ENCODE results near the gene AUTS2. TPM values are rescaled to one million over a fixed set of nuclear protein-coding genes. Genes with fewer than 3 reads are reported as not detected.

The AUTS2 gene
- total and polyA plus RNA-seq, 10 of the 15 experiments (the other 5 are each of a cell fraction or from before 2014, with no cell fraction given) = 6.4 to 55.6 (median 21.6) TPM

DNA sequence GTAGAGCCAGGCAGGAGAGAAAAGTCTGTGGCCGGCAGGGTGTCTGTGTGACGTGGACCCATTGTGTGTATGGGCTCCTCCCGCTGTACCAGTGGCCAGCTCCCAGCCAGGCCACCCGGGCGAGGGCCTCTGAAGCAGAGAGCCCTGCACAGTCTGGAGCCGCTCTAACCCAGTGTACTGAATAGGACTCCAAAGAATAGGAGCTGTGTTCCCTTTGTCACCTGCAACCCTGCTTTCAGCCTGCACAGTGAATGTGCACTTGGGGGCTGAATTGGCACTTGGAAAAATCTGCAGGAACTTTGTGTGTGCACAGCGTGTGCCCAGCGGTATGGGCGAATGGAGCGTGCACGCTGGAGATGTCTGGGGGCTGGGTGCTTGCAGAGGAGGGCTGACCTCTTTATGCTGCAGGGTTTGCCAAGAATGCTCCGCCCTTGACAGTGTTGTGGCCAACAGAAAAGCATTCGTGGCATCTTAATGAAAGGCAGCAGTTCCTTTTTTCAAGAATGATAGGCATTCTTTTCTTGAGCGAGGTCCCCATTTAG, 216.2 kb downstream of the AUTS2 start:
- no peak for DNase-seq (ENCODE audit: low read depth, low spot score)
- Histone ChIP-seq H3K4me2 (ENCODE audit: control insufficient read depth, insufficient read depth) (no peak overlapping the region), H3K4me1 (ENCODE audit: control insufficient read depth, insufficient read depth, low read length) (no peaks in the 10 kb centered on the region), H3K4me3 (no peak overlapping the region), H3K36me3 (ENCODE audit: control insufficient read depth in 2 of 2, insufficient read depth in 2 of 2, low read length in 1 of 2) (no peaks in the 10 kb centered on the region), H3K27ac (ENCODE audit: control insufficient read depth, insufficient read depth) (no peak overlapping the region), H2AFZ (ENCODE audit: control insufficient read depth, low read depth, low read length) (no peak overlapping the region), H3K9ac (ENCODE audit: control insufficient read depth, insufficient read depth, low read length) (no peak overlapping the region), H4K20me1 (ENCODE audit: control insufficient read depth, insufficient read depth) (no peaks in the 10 kb centered on the region), H3K9me3 (replicated peaks; ENCODE audit: control insufficient read depth, insufficient read depth, low read length) (no peaks in the 10 kb centered on the region), H3K27me3 (replicated peaks in 1 of 2; ENCODE audit: control insufficient read depth in 2 of 2, insufficient read depth in 2 of 2, low read length in 1 of 2) (no peaks in the 10 kb centered on the region), H3K79me2 (ENCODE audit: control insufficient read depth, insufficient read depth, low read length) (no peaks in the 10 kb centered on the region; the same call in 1 of the 2 replicates)
- FAIRE-seq = no peak
- TF ChIP-seq SUPT20H (IDR thresholded peaks at IDR 0.05; ENCODE audit: borderline replicate concordance, control insufficient read depth, low read depth, low read length) = no peak
- no peak for TF ChIP-seq EZH2 (IDR thresholded peaks at IDR 0.05; ENCODE audit: borderline replicate concordance, control insufficient read depth, low read depth, low read length)
- TF ChIP-seq NFIC (IDR thresholded peaks at IDR 0.05; ENCODE audit: low read depth, low read length) = no peak
- TF ChIP-seq EP300 (IDR thresholded peaks at IDR 0.05; ENCODE audit: borderline replicate concordance in 1 of 2, control insufficient read depth in 1 of 2, low read depth in 2 of 2, low read length in 2 of 2) = no peak
- no peak for TF ChIP-seq STAT1 (conservative IDR thresholded peaks at IDR 0.05)
- no peak for TF ChIP-seq ZSCAN29 (IDR thresholded peaks at IDR 0.05)
- TF ChIP-seq MYB (IDR thresholded peaks at IDR 0.05; ENCODE audit: borderline replicate concordance, low read depth, low read length) = no peak
- no peak for TF ChIP-seq SREBF1 (IDR thresholded peaks at IDR 0.05; ENCODE audit: low read length)
- TF ChIP-seq MTA3 (IDR thresholded peaks at IDR 0.05; ENCODE audit: borderline replicate concordance, low read length) = no peak
- no peak for TF ChIP-seq CBFB (IDR thresholded peaks at IDR 0.05; ENCODE audit: low read depth)
- TF ChIP-seq, protein P1, sequence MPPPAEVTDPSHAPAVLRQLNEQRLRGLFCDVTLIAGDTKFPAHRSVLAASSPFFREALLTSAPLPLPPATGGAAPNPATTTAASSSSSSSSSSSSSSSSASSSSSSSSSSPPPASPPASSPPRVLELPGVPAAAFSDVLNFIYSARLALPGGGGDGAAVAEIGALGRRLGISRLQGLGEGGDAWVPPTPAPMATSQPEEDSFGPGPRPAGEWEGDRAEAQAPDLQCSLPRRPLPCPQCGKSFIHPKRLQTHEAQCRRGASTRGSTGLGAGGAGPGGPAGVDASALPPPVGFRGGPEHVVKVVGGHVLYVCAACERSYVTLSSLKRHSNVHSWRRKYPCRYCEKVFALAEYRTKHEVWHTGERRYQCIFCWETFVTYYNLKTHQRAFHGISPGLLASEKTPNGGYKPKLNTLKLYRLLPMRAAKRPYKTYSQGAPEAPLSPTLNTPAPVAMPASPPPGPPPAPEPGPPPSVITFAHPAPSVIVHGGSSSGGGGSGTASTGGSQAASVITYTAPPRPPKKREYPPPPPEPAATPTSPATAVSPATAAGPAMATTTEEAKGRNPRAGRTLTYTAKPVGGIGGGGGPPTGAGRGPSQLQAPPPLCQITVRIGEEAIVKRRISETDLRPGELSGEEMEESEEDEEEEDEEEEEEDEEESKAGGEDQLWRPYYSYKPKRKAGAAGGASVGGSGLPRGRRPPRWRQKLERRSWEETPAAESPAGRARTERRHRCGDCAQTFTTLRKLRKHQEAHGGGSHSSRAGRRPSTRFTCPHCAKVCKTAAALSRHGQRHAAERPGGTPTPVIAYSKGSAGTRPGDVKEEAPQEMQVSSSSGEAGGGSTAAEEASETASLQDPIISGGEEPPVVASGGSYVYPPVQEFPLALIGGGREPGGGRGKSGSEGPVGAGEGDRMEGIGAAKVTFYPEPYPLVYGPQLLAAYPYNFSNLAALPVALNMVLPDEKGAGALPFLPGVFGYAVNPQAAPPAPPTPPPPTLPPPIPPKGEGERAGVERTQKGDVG (CRISPR knock-in tag; IDR thresholded peaks at IDR 0.05) = no peak
- TF ChIP-seq, protein P2, sequence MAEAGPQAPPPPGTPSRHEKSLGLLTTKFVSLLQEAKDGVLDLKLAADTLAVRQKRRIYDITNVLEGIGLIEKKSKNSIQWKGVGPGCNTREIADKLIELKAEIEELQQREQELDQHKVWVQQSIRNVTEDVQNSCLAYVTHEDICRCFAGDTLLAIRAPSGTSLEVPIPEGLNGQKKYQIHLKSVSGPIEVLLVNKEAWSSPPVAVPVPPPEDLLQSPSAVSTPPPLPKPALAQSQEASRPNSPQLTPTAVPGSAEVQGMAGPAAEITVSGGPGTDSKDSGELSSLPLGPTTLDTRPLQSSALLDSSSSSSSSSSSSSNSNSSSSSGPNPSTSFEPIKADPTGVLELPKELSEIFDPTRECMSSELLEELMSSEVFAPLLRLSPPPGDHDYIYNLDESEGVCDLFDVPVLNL (IDR thresholded peaks at IDR 0.05; ENCODE audit: low read depth, low read length) = no peak
- TF ChIP-seq SUZ12 (IDR thresholded peaks at IDR 0.05; ENCODE audit: unreplicated experiment) = no peak
- ChIA-PET POLR2A (no interaction called here), CTCF (interaction anchor here (2.1 kb wide), 1 partner anchor 9 kb away, joined by 9 read pairs; no protein-coding TSS in a partner anchor), SMC1A (ENCODE audit: uncharacterized antibody, unreplicated experiment) (interaction anchor here (0.5 to 2.2 kb wide), 7 partner anchors 10 to 902 kb away, joined by 3 to 7 read pairs (median 3); no protein-coding TSS in a partner anchor), RAD21 (ENCODE audit: unreplicated experiment) (interaction anchor here (0.6 to 0.7 kb wide), 2 partner anchors 10 to 25 kb away, joined by 3 read pairs; no protein-coding TSS in a partner anchor)
- BruUV-seq (replicated peaks) = no TSS peak
- intact Hi-C loops (cut with micrococcal nuclease; ENCODE audit: unreplicated experiment) (no loop called here), in situ Hi-C loops (cut with MboI) (no loop called here)
- ATAC-seq = no peak
- 62% methylated on average over 14 of the region's 14 CpGs for whole genome bisulfite sequencing (ENCODE audit: insufficient coverage, insufficient replicate concordance, low lambda C conversion rate, missing lambda C conversion rate)

Measured in GM12878 (cell line).